Stimulated activated CD4-positive, alpha-beta T cell treated with anti-CD3 and anti-CD28 coated beads, Interleukin-2, amount 100 ng/mL, for 24 hours (primary cell): ENCODE data around the gene KBTBD13.

Source experiments
- DNase-seq, 2 donors: peaks; one replicate each; pipeline ENCODE4 v3.0.0-alpha.2; 2020

Gene KBTBD13

GRCh38 chr15:65052956-65053355, 23.6 kb upstream of the KBTBD13 start:
- no peak for DNase-seq

GRCh38 chr15:65054333-65055200, 22.0 kb upstream of the KBTBD13 start:
- DNase-seq, result peak; percentile 63 to 72

- DNase-seq, result no peak
Observed at GRCh38 chr15:65055201-65055870, 21.2 kb upstream of the KBTBD13 start.

- no peak for DNase-seq
Observed at GRCh38 chr15:65056106-65056505, 20.4 kb upstream of the KBTBD13 start.

- DNase-seq, result no peak
Observed at GRCh38 chr15:65056868-65057548, 19.5 kb upstream of the KBTBD13 start.

GRCh38 chr15:65057549-65057940, 19.0 kb upstream of the KBTBD13 start:
- DNase-seq, result no peak

GRCh38 chr15:65058394-65059368, 17.9 kb upstream of the KBTBD13 start:
- DNase-seq, result no peak

GRCh38 chr15:65059369-65059750, 17.2 kb upstream of the KBTBD13 start:
- no peak for DNase-seq

GRCh38 chr15:65059931-65060596, 16.5 kb upstream of the KBTBD13 start:
- no peak for DNase-seq

- DNase-seq, result no peak
Observed at GRCh38 chr15:65060641-65061397, 15.7 kb upstream of the KBTBD13 start.

- no peak for DNase-seq
Observed at GRCh38 chr15:65062061-65062460, 14.5 kb upstream of the KBTBD13 start.

- DNase-seq, result no peak
Observed at GRCh38 chr15:65062726-65063125, 13.8 kb upstream of the KBTBD13 start.

- DNase-seq, result no peak
Observed at GRCh38 chr15:65066001-65066634, 10.4 kb upstream of the KBTBD13 start.

GRCh38 chr15:65066635-65067316, 9.8 kb upstream of the KBTBD13 start:
- no peak for DNase-seq

- DNase-seq, result no peak
Observed at GRCh38 chr15:65067317-65067644, 9.3 kb upstream of the KBTBD13 start.

GRCh38 chr15:65067645-65068402, 8.7 kb upstream of the KBTBD13 start, which contains the start of gene RASL12:
Gene RASL12 (minus strand): TSS chr15:65067991. CDS start chr15:65067835, 156 bp downstream.
- DNase-seq, result no peak

GRCh38 chr15:65068403-65068788, 8.2 kb upstream of the KBTBD13 start:
- no peak for DNase-seq

- DNase-seq, result no peak
Observed at GRCh38 chr15:65069179-65069578, 7.4 kb upstream of the KBTBD13 start.
